ENCODE results near the gene PRDM15. TPM values are rescaled to one million over a fixed set of nuclear protein-coding genes. Genes with fewer than 3 reads are reported as not detected.

PRDM15 gene
- total RNA-seq, 1 experiment from 2014 or later, result 9.9 TPM

DNA sequence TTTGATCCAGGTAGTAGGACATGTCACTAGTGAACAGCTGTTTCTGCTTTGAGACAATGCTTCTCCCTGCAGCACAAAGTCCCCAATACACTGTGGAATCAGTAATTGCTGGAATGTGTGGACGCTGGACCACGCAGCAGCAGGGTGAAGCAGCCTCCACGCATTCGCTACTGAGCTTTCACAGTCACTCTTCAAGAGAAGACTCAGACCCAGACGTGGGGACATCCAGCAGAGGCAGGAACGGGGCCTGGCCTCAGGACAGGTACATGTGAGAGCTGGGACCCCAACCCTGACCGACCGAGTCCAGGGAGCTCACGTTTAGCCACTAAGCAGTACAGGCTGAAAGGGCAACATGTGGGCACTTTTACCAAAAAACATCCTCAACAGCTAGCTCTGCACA lies 34.1 kb upstream of the PRDM15 start:
- Histone ChIP-seq H3K9me3 (ENCODE audit: control insufficient read depth, low read depth, low read length) (no peaks in the 10 kb centered on the region), H3K79me2 (ENCODE audit: insufficient read depth, low read length) (no peaks in the 10 kb centered on the region), H3K23ac (ENCODE audit: insufficient read length, low read depth, low read length) (no peak overlapping the region), H2BK120ac (ENCODE audit: low read depth, low read length, poor library complexity, severe bottlenecking) (no peak overlapping the region), H2BK20ac (ENCODE audit: low read depth, low read length, poor library complexity, severe bottlenecking) (no peak overlapping the region), H4K91ac (ENCODE audit: insufficient read length, low read depth, low read length) (no peak overlapping the region), H4K8ac (replicated peaks; ENCODE audit: insufficient read length, low read depth, low read length) (no peak overlapping the region), H3K56ac (ENCODE audit: insufficient read length, low read depth, low read length) (no peak overlapping the region), H2BK5ac (ENCODE audit: insufficient read length, low read length) (no peak overlapping the region), H3K4ac (ENCODE audit: low read depth, low read length) (no peak overlapping the region), H2AFZ (ENCODE audit: low read length) (no peak overlapping the region), H3K9ac (ENCODE audit: extremely low read depth, insufficient read length, low read length) (no peak overlapping the region), H3K27me3 (ENCODE audit: insufficient read depth, low read length) (no peaks in the 10 kb centered on the region), H4K20me1 (ENCODE audit: control insufficient read depth, insufficient read depth, insufficient read length) (no peaks in the 10 kb centered on the region), H3K14ac (ENCODE audit: insufficient read depth, low read length) (no peak overlapping the region), H3K4me2 (ENCODE audit: insufficient read depth, insufficient read length, low read length) (no peak overlapping the region), H3T11ph (ENCODE audit: low read length) (no peak overlapping the region), H3K79me1 (ENCODE audit: insufficient read depth, low read depth, low read length, poor library complexity, severe bottlenecking) (no peaks in the 10 kb centered on the region), H2AK5ac (ENCODE audit: insufficient read length, low read length) (no peak overlapping the region), H3K27ac (ENCODE audit: insufficient read length, low read depth, low read length) (no peak overlapping the region), H3K4me1 (ENCODE audit: insufficient read depth, low read length) (no peaks in the 10 kb centered on the region), H2BK15ac (ENCODE audit: low read depth, low read length) (no peak overlapping the region), H3K23me2 (ENCODE audit: insufficient read length, low read depth, low read length, poor library complexity, severe bottlenecking) (no peaks in the 10 kb centered on the region), H2BK12ac (ENCODE audit: insufficient read length, low read depth, low read length) (no peak overlapping the region), H3K18ac (ENCODE audit: insufficient read length, low read depth, low read length) (no peak overlapping the region), H4K5ac (ENCODE audit: insufficient read length, low read depth, low read length) (no peak overlapping the region)
- H3K4me3 Mint-ChIP-seq, result no peak overlapping the region
- no peaks in the 10 kb centered on the region for H3K4me1 Mint-ChIP-seq
- no peak overlapping the region for H3K27ac Mint-ChIP-seq
- WGBS (ENCODE audit: extremely low coverage, insufficient read length, low lambda C conversion rate), result no CpG with 5 or more reads among the region's 9 CpGs
- H3K36me3 Mint-ChIP-seq (ENCODE audit: insufficient read depth in 1 of 3, low read depth in 3 of 3), result peaks cover 6 to 35% (median 25%) of the 10 kb centered on the region in 3 experiments; a peak in 5 of 7 replicates
- TF ChIP-seq, protein P1, sequence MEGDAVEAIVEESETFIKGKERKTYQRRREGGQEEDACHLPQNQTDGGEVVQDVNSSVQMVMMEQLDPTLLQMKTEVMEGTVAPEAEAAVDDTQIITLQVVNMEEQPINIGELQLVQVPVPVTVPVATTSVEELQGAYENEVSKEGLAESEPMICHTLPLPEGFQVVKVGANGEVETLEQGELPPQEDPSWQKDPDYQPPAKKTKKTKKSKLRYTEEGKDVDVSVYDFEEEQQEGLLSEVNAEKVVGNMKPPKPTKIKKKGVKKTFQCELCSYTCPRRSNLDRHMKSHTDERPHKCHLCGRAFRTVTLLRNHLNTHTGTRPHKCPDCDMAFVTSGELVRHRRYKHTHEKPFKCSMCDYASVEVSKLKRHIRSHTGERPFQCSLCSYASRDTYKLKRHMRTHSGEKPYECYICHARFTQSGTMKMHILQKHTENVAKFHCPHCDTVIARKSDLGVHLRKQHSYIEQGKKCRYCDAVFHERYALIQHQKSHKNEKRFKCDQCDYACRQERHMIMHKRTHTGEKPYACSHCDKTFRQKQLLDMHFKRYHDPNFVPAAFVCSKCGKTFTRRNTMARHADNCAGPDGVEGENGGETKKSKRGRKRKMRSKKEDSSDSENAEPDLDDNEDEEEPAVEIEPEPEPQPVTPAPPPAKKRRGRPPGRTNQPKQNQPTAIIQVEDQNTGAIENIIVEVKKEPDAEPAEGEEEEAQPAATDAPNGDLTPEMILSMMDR (conservative IDR thresholded peaks at IDR 0.05), result no peak
- no peaks in the 10 kb centered on the region; a peak in 1 of 5 replicates for H3K9me3 Mint-ChIP-seq
- H3K27me3 Mint-ChIP-seq (ENCODE audit: low read depth), result no peaks in the 10 kb centered on the region
- DNase-seq, result no peak

All from H9 (cell line).